GM23338 (cell line): ENCODE data around the gene ANKRD13B. TPM values are rescaled to one million over a fixed set of nuclear protein-coding genes. Genes with fewer than 3 reads are reported as not detected.

Experiments used
- ATAC-seq: fragments of 200-7000 bp; cut with Tn5 transposase; 3 replicates; pipeline ENCODE4 v1.9.1; 2020
- DNase-seq: peaks from one replicate; pipeline ENCODE4 v3.0.0-alpha.2; 2015; ENCODE audit warnings: low spot score
- H2AFZ ChIP-seq: fragments of 200-600 bp; sonication (generic); 2 replicates; pipeline ENCODE4 v1.8.0; 2016; ENCODE audit warnings: antibody characterized with exemption, mild to moderate bottlenecking, moderate library complexity
- H3F3A ChIP-seq: fragments of 200-600 bp; sonication (generic); replicated peaks from 2 replicates; pipeline ENCODE4 v1.8.0; 2017; ENCODE audit warnings: antibody characterized with exemption, mixed run types, low read depth
- H3K27ac ChIP-seq: fragments of 200-600 bp; sonication (generic); 2 replicates; pipeline ENCODE4 v1.6.1; 2016; ENCODE audit warnings: low read depth
- H3K27me3 ChIP-seq: fragments of 200-600 bp; sonication (generic); 2 replicates; pipeline ENCODE4 v1.8.0; 2016; ENCODE audit warnings: mild to moderate bottlenecking, mixed run types, moderate library complexity; ENCODE audit not compliant: insufficient read depth
- H3K36me3 ChIP-seq: fragments of 200-600 bp; sonication (generic); 2 replicates; pipeline ENCODE4 v1.8.0; 2016; ENCODE audit warnings: mild to moderate bottlenecking; ENCODE audit not compliant: insufficient read depth
- H3K4me1 ChIP-seq: fragments of 200-600 bp; sonication (generic); 2 replicates; pipeline ENCODE4 v1.8.0; 2016; ENCODE audit warnings: mild to moderate bottlenecking, moderate library complexity; ENCODE audit not compliant: insufficient read depth
- H3K4me2 ChIP-seq: fragments of 200-600 bp; sonication (generic); 2 replicates; pipeline ENCODE4 v1.7.1; 2017; ENCODE audit warnings: mixed run types
- H3K4me3 ChIP-seq: fragments of 200-600 bp; sonication (generic); 2 replicates; pipeline ENCODE4 v1.6.1; 2016; ENCODE audit warnings: mixed run types
- H3K79me2 ChIP-seq: fragments of 200-600 bp; sonication (generic); replicated peaks from 2 replicates; pipeline ENCODE4 v1.8.0; 2017; ENCODE audit warnings: mild to moderate bottlenecking; ENCODE audit not compliant: insufficient read depth
- H3K9me2 ChIP-seq: fragments of 200-600 bp; sonication (generic); 2 replicates; pipeline ENCODE4 v1.8.0; 2017; ENCODE audit not compliant: insufficient read depth
- H4K20me1 ChIP-seq: fragments of 200-600 bp; sonication (generic); replicated peaks from 2 replicates; pipeline ENCODE4 v1.8.0; 2017; ENCODE audit warnings: mild to moderate bottlenecking; ENCODE audit not compliant: insufficient read depth
- H3K27ac Mint-ChIP-seq: 2 replicates; pipeline ENCODE4 v1.8.0; 2020; ENCODE audit warnings: inconsistent platforms, mild to moderate bottlenecking, moderate library complexity, mixed read lengths
- H3K27me3 Mint-ChIP-seq: 3 replicates; pipeline ENCODE4 v1.8.0; 2022; ENCODE audit warnings: low read depth, mild to moderate bottlenecking, moderate library complexity, mixed read lengths, inconsistent platforms; ENCODE audit not compliant: insufficient read depth, poor library complexity
- H3K36me3 Mint-ChIP-seq: 3 replicates; pipeline ENCODE4 v1.8.0; 2021; ENCODE audit warnings: low read depth, mild to moderate bottlenecking, inconsistent platforms, moderate library complexity, mixed read lengths
- H3K4me1 Mint-ChIP-seq: 3 replicates; pipeline ENCODE4 v1.8.0; 2020; ENCODE audit warnings: mild to moderate bottlenecking, inconsistent platforms, mixed read lengths
- H3K4me3 Mint-ChIP-seq: 3 replicates; pipeline ENCODE4 v1.8.0; 2021; ENCODE audit warnings: moderate library complexity, mild to moderate bottlenecking, inconsistent platforms, mixed read lengths
- H3K9me3 Mint-ChIP-seq: 3 replicates; pipeline ENCODE4 v1.8.0; 2020; ENCODE audit warnings: moderate library complexity, mild to moderate bottlenecking, inconsistent platforms, mixed read lengths
- CREB1 ChIP-seq: fragments of 250-450 bp; sonication (Bioruptor Pico); IDR thresholded peaks from 2 replicates; pipeline ENCODE4 v1.5.0; 2020; ENCODE audit warnings: low read depth, mild to moderate bottlenecking, moderate library complexity
- CTCF ChIP-seq, 2 experiments: fragments of 200-600 bp in 1 of 2; sonication (generic) in 1 of 2; conservative IDR thresholded peaks; 2 replicates each; pipeline versions ENCODE4 v1.5.1 to v1.6.1; 2016 to 2017; ENCODE audit warnings: antibody characterized with exemption in 2 of 2, low read depth in 2 of 2, mild to moderate bottlenecking in 2 of 2, moderate library complexity in 1 of 2
- ETS1 ChIP-seq: IDR thresholded peaks from 2 replicates; pipeline ENCODE4 v1.6.1; 2016; ENCODE audit warnings: antibody characterized with exemption
- EZH2 ChIP-seq: fragments of 200-600 bp; sonication (generic); IDR thresholded peaks from one replicate; pipeline ENCODE4 v1.8.0; 2017; ENCODE audit warnings: antibody characterized with exemption, mild to moderate bottlenecking, low read depth; ENCODE audit not compliant: unreplicated experiment
- EZH2phosphoT487 ChIP-seq: fragments of 200-600 bp; sonication (generic); IDR thresholded peaks from one replicate; pipeline ENCODE4 v1.8.1; 2018; ENCODE audit warnings: antibody characterized with exemption; ENCODE audit not compliant: unreplicated experiment
- JUNB ChIP-seq: IDR thresholded peaks from one replicate; pipeline ENCODE4 v1.6.1; 2016; ENCODE audit warnings: antibody characterized with exemption; ENCODE audit not compliant: unreplicated experiment
- NANOG ChIP-seq: IDR thresholded peaks from 2 replicates; pipeline ENCODE4 v1.6.1; 2016; ENCODE audit warnings: antibody characterized with exemption, borderline replicate concordance
- POLR2AphosphoS5 ChIP-seq: IDR thresholded peaks from 2 replicates; pipeline ENCODE4 v1.6.1; 2016; ENCODE audit warnings: antibody characterized with exemption, low read depth
- STAT1 ChIP-seq: IDR thresholded peaks from one replicate; pipeline ENCODE4 v1.6.1; 2016; ENCODE audit warnings: antibody characterized with exemption; ENCODE audit not compliant: unreplicated experiment
- ZNF114 ChIP-seq: fragments of 250-450 bp; sonication (Bioruptor Pico); IDR thresholded peaks from 2 replicates; pipeline ENCODE4 v1.5.0; 2020; ENCODE audit warnings: mild to moderate bottlenecking, moderate library complexity
- ZNF331 ChIP-seq: fragments of 250-450 bp; sonication (Bioruptor Pico); IDR thresholded peaks from 2 replicates; pipeline ENCODE4 v1.5.0; 2020; ENCODE audit warnings: low read depth, mild to moderate bottlenecking, moderate library complexity
- ZNF462 ChIP-seq: fragments of 250-450 bp; sonication (Bioruptor Pico); IDR thresholded peaks from 2 replicates; pipeline ENCODE4 v1.5.0; 2020; ENCODE audit warnings: mild to moderate bottlenecking, moderate library complexity
- polyA plus RNA-seq: library from polyadenylated mRNA; unstranded; fragments of >200 nt; fragmentation: Nextera tagmentation; extraction: Ambion mirVana; gene quantifications from 2 replicates; pipeline ENCODE4 v1.2.1, GENCODE V29; 2016
- total RNA-seq: library from RNA; depleted of rRNA; stranded (reverse); fragments of >200 nt; shearing (Covaris generic); gene quantifications from 2 replicates; pipeline ENCODE4 v1.2.3, GENCODE V29; 2014
- TF ChIP-seq, protein P1 (sequence below): IDR thresholded peaks from one replicate; pipeline ENCODE4 v1.6.1; 2018; ENCODE audit warnings: antibody characterized with exemption; ENCODE audit not compliant: unreplicated experiment

Gene ANKRD13B
- total and polyA plus RNA-seq, 2 experiments from 2014 or later, result 8.2 to 57.4 TPM

DNA sequence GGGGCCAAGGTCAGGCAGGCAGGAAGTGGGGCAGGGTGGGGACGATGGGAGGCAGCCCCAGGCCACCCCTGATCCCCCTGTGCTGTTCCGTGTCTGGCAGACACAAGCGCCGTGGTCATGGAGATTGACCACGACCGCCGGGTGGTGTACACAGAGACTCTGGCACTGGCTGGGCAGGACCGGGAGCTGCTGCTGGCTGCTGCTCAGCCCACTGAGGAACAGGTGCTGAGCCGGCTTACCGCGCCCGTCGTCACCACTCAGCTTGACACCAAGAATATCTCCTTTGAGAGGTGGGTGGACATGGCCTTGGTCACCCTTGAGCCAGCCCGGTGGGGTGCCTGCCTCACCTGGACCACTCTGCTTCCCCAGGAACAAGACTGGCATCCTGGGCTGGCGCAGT lies 16.1 kb downstream of the ANKRD13B start:
- no peaks in the 10 kb centered on the region for H3F3A ChIP-seq
- no peaks in the 10 kb centered on the region for H3K9me2 ChIP-seq
- no peak overlapping the region for H3K4me2 ChIP-seq
- no peaks in the 10 kb centered on the region; the same call in 1 of the 2 replicates for H3K36me3 ChIP-seq
- Mint-ChIP-seq H3K9me3 (no peaks in the 10 kb centered on the region; the same call in 2 of the 3 replicates), H3K27me3 (peaks cover 10% of the 10 kb centered on the region), H3K4me1 (peaks cover 5% of the 10 kb centered on the region), H3K27ac (no peak overlapping the region), H3K36me3 (peaks cover 4% of the 10 kb centered on the region; the same call in 2 of the 3 replicates), H3K4me3 (no peak overlapping the region)
- no peak overlapping the region for H3K27ac ChIP-seq
- no peak for ATAC-seq
- no peak overlapping the region for H2AFZ ChIP-seq
- peaks cover 3% of the 10 kb centered on the region; the same call in 1 of the 2 replicates for H3K4me1 ChIP-seq
- DNase-seq, result no peak
- no peak overlapping the region for H3K4me3 ChIP-seq
- TF ChIP-seq CREB1 (no peak), POLR2AphosphoS5 (no peak), ZNF114 (CRISPR knock-in tag) (no peak), ZNF462 (CRISPR knock-in tag) (no peak), ZNF331 (CRISPR knock-in tag) (no peak), EZH2phosphoT487 (no peak), ETS1 (no peak), CTCF (conservative IDR thresholded peaks at IDR 0.05; ENCODE audit: low read depth in 2 of 2) (no peak), EZH2 (no peak), STAT1 (no peak), NANOG (no peak), JUNB (no peak)
- TF ChIP-seq, protein P1, sequence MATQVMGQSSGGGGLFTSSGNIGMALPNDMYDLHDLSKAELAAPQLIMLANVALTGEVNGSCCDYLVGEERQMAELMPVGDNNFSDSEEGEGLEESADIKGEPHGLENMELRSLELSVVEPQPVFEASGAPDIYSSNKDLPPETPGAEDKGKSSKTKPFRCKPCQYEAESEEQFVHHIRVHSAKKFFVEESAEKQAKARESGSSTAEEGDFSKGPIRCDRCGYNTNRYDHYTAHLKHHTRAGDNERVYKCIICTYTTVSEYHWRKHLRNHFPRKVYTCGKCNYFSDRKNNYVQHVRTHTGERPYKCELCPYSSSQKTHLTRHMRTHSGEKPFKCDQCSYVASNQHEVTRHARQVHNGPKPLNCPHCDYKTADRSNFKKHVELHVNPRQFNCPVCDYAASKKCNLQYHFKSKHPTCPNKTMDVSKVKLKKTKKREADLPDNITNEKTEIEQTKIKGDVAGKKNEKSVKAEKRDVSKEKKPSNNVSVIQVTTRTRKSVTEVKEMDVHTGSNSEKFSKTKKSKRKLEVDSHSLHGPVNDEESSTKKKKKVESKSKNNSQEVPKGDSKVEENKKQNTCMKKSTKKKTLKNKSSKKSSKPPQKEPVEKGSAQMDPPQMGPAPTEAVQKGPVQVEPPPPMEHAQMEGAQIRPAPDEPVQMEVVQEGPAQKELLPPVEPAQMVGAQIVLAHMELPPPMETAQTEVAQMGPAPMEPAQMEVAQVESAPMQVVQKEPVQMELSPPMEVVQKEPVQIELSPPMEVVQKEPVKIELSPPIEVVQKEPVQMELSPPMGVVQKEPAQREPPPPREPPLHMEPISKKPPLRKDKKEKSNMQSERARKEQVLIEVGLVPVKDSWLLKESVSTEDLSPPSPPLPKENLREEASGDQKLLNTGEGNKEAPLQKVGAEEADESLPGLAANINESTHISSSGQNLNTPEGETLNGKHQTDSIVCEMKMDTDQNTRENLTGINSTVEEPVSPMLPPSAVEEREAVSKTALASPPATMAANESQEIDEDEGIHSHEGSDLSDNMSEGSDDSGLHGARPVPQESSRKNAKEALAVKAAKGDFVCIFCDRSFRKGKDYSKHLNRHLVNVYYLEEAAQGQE, result no peak
- H4K20me1 ChIP-seq, result peaks cover 7% of the 10 kb centered on the region; the same call in 1 of the 2 replicates
- H3K27me3 ChIP-seq, result peaks cover 9% of the 10 kb centered on the region
- peaks cover 8% of the 10 kb centered on the region for H3K79me2 ChIP-seq
